SJSA1 (cell line): ENCODE measurements around the gene SOAT2. TPM values are rescaled to one million over a fixed set of nuclear protein-coding genes. Genes with fewer than 3 reads are reported as not detected.
A peak's percentile ranks its signal among the peaks of the same experiment; 100 is the strongest.
"Not testable (repeated sequence)": the region's sequence is repeated elsewhere in the genome, so short reads cannot be mapped to it uniquely, and the experiment has no call there.

Experiments
- DNase-seq, 2 experiments: peaks; one replicate each; pipeline ENCODE4 v3.0.0-alpha.2; 2015 to 2020; ENCODE audit warnings: low spot score in 2 of 2, low read depth in 1 of 2
- H3K27ac ChIP-seq: fragments of 250-450 bp; sonication (Bioruptor Pico); 2 replicates; pipeline ENCODE4 v1.5.1; 2020; ENCODE audit warnings: mild to moderate bottlenecking, moderate library complexity
- H3K27me3 ChIP-seq: fragments of 250-450 bp; sonication (Bioruptor Pico); replicated peaks from 2 replicates; pipeline ENCODE4 v1.5.1; 2020; ENCODE audit warnings: mild to moderate bottlenecking, moderate library complexity
- H3K36me3 ChIP-seq: fragments of 250-450 bp; sonication (Bioruptor Pico); 2 replicates; pipeline ENCODE4 v1.5.1; 2020; ENCODE audit warnings: mild to moderate bottlenecking
- H3K4me1 ChIP-seq: fragments of 250-450 bp; sonication (Bioruptor Pico); replicated peaks from 2 replicates; pipeline ENCODE4 v1.6.1; 2021; ENCODE audit warnings: mild to moderate bottlenecking
- H3K4me3 ChIP-seq: fragments of 250-450 bp; sonication (Bioruptor Pico); 2 replicates; pipeline ENCODE4 v1.5.1; 2020; ENCODE audit warnings: mild to moderate bottlenecking
- H3K9me3 ChIP-seq: fragments of 250-450 bp; sonication (Bioruptor Pico); replicated peaks from 2 replicates; pipeline ENCODE4 v1.5.1; 2020; ENCODE audit warnings: mild to moderate bottlenecking
- total RNA-seq: library from RNA; depleted of rRNA; stranded (reverse); fragments of >200 nt; shearing (Covaris generic); gene quantifications from 2 replicates; pipeline ENCODE4 v1.2.3, GENCODE V29; 2014

Gene SOAT2
- total RNA-seq, 1 experiment from 2014 or later: not detected

GRCh38 chr12:53086361-53086760, 16.9 kb upstream of the SOAT2 start:
- DNase-seq: no peak
- no peaks in the 10 kb centered on the region for H3K27me3 ChIP-seq
- H3K36me3 ChIP-seq: no peaks in the 10 kb centered on the region
- no peaks in the 10 kb centered on the region for H3K4me1 ChIP-seq
- 0 out of 2 replicates have a peak, but pooled peaks cover 4% of the 10 kb centered on the region for H3K9me3 ChIP-seq
- H3K27ac ChIP-seq: no peak overlapping the region
- H3K4me3 ChIP-seq: no peak overlapping the region

DNA sequence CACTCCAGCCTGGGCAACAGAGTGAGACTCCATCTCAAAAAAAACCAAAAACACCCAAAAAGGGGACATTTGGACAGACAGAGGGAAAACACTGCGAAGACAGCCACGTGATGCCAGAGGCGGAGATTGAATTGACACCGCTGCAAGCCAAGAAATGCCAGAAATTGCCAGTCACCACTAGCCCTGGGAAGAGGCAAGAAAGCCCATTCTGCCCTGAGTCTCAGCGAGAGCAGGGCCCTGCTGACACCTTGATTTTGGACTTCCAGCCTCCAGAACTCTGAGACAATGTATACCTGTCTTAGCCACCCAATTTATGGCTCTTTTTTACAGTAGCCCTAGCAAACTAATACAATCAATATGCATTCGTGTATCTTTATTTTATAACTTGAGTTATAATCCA, 13.2 kb upstream of the SOAT2 start:
- no peak overlapping the region for H3K27ac ChIP-seq

GRCh38 chr12:53090554-53090953, 12.7 kb upstream of the SOAT2 start:
- Histone ChIP-seq H3K27ac (no peak overlapping the region), H3K4me3 (no peak overlapping the region)

More for the DNA sequence above, 13.2 kb upstream of the SOAT2 start:
- Histone ChIP-seq H3K4me3 (no peak overlapping the region), H3K9me3 (0 out of 2 replicates have a peak, but pooled peaks cover 4% of the 10 kb centered on the region), H3K27me3 (no peaks in the 10 kb centered on the region), H3K36me3 (no peaks in the 10 kb centered on the region), H3K4me1 (no peaks in the 10 kb centered on the region)
- DNase-seq: no peak

DNA sequence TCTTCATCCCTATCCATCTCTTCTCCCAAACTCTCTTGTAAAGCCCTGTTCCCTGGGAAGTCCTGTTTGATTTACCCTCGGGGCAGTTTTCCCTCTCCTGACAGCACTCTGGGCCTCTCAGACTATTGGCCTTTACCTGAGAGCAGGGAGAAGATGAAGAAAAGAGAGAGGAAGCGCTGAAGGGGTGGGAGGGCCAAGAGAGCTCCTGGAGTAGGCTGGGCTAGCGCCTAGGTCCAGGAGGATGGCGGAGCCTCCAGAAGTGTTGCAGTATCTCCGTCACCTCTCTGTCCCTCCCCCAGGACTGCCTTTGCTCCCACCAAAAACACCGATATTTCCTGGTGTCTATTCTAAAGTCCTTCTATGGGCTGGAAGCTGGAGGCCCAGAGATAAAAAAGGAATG, 11.5 kb upstream of the SOAT2 start:
- no peaks in the 10 kb centered on the region for H3K9me3 ChIP-seq
- no peak overlapping the region for H3K27ac ChIP-seq
- H3K4me3 ChIP-seq: no peak overlapping the region
- DNase-seq: no peak
- peaks cover 9% of the 10 kb centered on the region for H3K4me1 ChIP-seq
- no peaks in the 10 kb centered on the region for H3K36me3 ChIP-seq
- H3K27me3 ChIP-seq: no peaks in the 10 kb centered on the region

More at GRCh38 chr12:53090554-53090953, 12.7 kb upstream of the SOAT2 start:
- Histone ChIP-seq H3K27me3 (no peaks in the 10 kb centered on the region), H3K36me3 (no peaks in the 10 kb centered on the region), H3K9me3 (0 out of 2 replicates have a peak, but pooled peaks cover 3% of the 10 kb centered on the region), H3K4me1 (no peaks in the 10 kb centered on the region)
- no peak for DNase-seq

- no peaks in the 10 kb centered on the region for H3K36me3 ChIP-seq
- H3K27ac ChIP-seq: no peak overlapping the region
- DNase-seq: no peak
- H3K4me1 ChIP-seq: peaks cover 30% of the 10 kb centered on the region
- H3K4me3 ChIP-seq: no peak overlapping the region
- H3K27me3 ChIP-seq: no peaks in the 10 kb centered on the region
- H3K9me3 ChIP-seq: no peaks in the 10 kb centered on the region
Observed at GRCh38 chr12:53093777-53094393, 9.4 kb upstream of the SOAT2 start.

DNA sequence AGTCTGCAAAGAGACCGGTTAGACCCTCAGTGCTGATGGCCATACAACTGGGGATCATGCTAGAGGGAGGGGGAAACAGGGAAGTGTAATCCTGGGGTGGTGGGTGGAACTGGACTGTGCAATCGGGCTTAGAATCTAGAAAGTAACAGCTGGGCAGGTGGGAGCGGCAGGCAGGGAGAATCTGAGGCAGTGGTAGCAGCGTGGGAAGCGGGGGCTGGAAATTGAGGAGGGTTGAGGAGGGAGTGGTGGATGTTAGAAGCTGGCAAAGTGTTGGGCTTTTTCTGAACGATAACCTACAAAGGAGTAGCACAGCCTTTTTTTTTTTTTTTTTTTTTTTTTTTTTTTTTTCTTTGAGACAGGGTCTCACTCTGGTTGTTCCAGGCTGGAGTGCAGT, 8.9 kb upstream of the SOAT2 start:
- Histone ChIP-seq H3K9me3 (no peaks in the 10 kb centered on the region), H3K36me3 (no peaks in the 10 kb centered on the region), H3K4me3 (no peak overlapping the region), H3K4me1 (peaks cover 35% of the 10 kb centered on the region), H3K27ac (no peak overlapping the region), H3K27me3 (no peaks in the 10 kb centered on the region)
- DNase-seq: no peak

GRCh38 chr12:53094796-53095595, 8.3 kb upstream of the SOAT2 start:
- H3K27ac ChIP-seq, H3K9me3 ChIP-seq, DNase-seq, H3K27me3 ChIP-seq, H3K4me3 ChIP-seq, H3K36me3 ChIP-seq: not testable (repeated sequence)
- H3K4me1 ChIP-seq: peaks cover 35% of the 10 kb centered on the region

GRCh38 chr12:53095596-53095895, 7.7 kb upstream of the SOAT2 start:
- H3K36me3 ChIP-seq, H3K27ac ChIP-seq, H3K4me3 ChIP-seq, DNase-seq, H3K9me3 ChIP-seq, H3K27me3 ChIP-seq: not testable (repeated sequence)
- H3K4me1 ChIP-seq: peaks cover 35% of the 10 kb centered on the region

DNA sequence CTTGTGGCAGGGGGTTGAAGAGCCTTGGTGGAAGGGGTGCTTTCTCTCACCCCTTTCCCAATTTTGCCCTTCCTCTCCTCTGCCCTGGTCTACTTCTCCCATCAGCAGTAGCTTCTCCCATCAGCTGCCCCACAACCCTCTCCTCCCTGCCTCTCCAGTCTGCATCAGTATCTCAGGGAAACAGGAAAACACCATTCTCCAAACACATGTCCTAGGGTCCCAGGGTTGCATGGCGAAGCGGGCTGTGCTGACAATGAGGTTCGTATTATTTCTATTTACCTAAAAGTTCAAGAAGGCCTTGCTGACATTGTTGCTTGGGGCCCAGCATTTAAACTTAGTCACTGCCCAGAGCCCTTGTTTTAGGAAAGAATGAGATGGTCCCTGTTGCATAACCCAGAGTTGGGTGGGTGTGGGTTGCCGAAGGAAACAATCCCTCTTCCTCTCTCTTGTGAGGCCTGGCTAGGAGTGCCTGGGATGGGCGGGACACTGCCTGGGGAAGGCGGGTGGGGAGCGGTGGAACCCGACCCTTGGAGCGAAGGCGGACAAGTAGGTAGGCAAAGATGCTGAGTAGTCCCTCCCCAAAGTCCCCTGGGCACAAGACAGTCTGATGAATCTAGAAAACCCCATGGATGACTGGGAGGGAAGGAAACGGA, 7.1 kb upstream of the SOAT2 start:
- no peaks in the 10 kb centered on the region for H3K27me3 ChIP-seq
- no peak overlapping the region for H3K27ac ChIP-seq
- peaks cover 35% of the 10 kb centered on the region for H3K4me1 ChIP-seq
- H3K36me3 ChIP-seq: no peaks in the 10 kb centered on the region
- H3K4me3 ChIP-seq: no peak overlapping the region
- H3K9me3 ChIP-seq: no peaks in the 10 kb centered on the region
- DNase-seq: peak in 1 of 2 experiments; percentile 34

DNA sequence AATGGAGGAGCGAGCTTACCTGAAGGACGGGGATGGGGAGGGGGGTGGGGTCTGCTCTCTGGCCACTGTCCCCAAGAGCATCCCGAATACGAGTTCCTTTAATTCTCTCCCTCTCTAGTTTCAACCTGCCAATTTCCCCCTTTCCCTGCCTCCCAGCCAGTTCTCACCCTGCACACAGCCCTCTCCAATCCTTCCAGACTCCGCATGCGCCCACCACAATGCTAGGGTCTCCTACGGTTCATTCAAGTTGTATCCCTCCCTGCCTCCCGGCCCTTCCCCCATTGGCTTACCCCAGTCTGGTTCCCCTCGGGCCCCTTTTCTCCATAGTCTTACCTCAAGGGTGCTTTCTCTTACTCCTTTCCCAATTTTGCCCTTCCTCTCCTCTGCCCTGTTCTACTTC, 6.5 kb upstream of the SOAT2 start:
- Histone ChIP-seq H3K36me3 (no peaks in the 10 kb centered on the region), H3K9me3 (no peaks in the 10 kb centered on the region), H3K27me3 (no peaks in the 10 kb centered on the region), H3K4me3 (peak overlapping the region; percentile 52), H3K4me1 (peaks cover 35% of the 10 kb centered on the region), H3K27ac (no peak overlapping the region)
- no peak for DNase-seq

- peak in 1 of 2 experiments; percentile 56 for DNase-seq
- H3K4me3 ChIP-seq: peak overlapping the region; percentile 52
- H3K27me3 ChIP-seq: no peaks in the 10 kb centered on the region
- H3K9me3 ChIP-seq: no peaks in the 10 kb centered on the region
- H3K36me3 ChIP-seq: no peaks in the 10 kb centered on the region
- H3K27ac ChIP-seq: peak overlapping the region; percentile 83
- H3K4me1 ChIP-seq: peaks cover 35% of the 10 kb centered on the region
Observed at GRCh38 chr12:53097207-53097563, 6.1 kb upstream of the SOAT2 start.

DNA sequence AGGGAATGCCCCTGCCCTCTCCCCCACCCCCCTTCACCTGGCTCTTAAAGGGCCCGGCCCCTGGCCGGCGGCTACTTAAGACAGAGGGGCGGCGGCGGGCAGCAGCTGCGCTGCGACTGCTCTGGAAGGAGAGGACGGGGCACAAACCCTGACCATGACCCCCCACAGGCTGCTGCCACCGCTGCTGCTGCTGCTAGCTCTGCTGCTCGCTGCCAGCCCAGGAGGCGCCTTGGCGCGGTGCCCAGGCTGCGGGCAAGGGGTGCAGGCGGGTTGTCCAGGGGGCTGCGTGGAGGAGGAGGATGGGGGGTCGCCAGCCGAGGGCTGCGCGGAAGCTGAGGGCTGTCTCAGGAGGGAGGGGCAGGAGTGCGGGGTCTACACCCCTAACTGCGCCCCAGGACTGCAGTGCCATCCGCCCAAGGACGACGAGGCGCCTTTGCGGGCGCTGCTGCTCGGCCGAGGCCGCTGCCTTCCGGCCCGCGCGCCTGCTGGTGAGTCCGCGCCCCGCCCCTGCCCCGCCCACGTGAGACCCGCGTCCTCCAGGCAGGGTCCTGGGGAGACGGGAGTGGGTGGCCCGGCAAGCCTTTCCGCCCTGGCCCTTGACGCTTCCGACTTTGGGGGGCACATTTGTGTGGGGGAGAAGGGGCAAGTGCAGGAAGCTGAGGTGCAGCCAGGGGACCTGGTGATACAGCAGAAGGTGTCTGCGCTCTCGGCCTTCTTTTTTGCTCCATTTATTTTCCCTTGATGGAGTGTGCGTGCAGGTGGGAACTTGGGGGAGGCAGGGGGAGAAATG, 5.5 kb upstream of the SOAT2 start, which contains the start of gene IGFBP6:
TSS of gene IGFBP6 (plus strand) at position 104 of the 790 bp plus-strand sequence. CDS start at position 155, 51 bp downstream.
- Histone ChIP-seq H3K27ac (peak within 1 kb of the TSS; percentile 83), H3K36me3 (no peaks in the 10 kb centered on the region), H3K9me3 (no peaks in the 10 kb centered on the region), H3K27me3 (no peaks in the 10 kb centered on the region), H3K4me1 (peaks cover 35% of the 10 kb centered on the region), H3K4me3 (peak within 1 kb of the TSS; percentile 52)
- peak; percentile 67 to 72 for DNase-seq

DNA sequence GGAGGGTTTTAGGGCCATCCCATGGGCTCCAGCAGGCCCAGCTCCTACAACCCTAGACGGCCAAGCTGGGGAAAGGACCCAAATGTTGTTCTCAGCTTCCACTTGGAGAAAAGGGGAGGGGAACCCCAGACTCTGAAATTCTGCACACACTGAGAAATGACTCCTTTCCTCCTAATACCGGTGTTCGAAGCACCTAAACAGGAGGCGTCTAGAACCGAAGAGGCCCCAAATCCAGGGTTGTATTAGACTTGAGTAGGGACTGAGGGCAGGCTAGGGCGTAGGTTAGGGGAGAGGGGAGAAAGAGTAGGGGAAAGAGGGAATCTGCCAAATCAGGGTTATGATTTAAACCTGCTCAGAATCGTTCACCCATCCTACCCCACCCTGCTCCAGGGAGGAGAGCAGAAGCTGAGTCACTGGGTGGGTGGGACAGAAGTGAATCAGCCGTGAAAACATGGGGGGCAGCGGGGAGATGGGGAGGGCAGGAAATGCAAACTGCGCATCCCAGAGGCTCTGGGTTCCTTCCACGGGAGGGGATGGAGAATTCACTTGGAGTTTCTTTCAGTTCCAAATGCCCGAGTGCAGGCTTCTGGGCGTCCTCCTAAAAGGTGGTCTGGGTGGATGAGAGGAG, 4.8 kb upstream of the SOAT2 start:
- Histone ChIP-seq H3K4me3 (peak overlapping the region; percentile 52), H3K27ac (peak overlapping the region; percentile 83), H3K36me3 (no peaks in the 10 kb centered on the region), H3K9me3 (no peaks in the 10 kb centered on the region), H3K4me1 (peaks cover 35% of the 10 kb centered on the region), H3K27me3 (no peaks in the 10 kb centered on the region)
- peak; percentile 80 to 88 for DNase-seq
